ENCODE measurements around the gene MCTP1.

- TF ChIP-seq CTCF (IDR thresholded peaks at IDR 0.05) (no peak), POLR2A (IDR thresholded peaks at IDR 0.05) (no peak)
These were observed 214.4 kb downstream of the MCTP1 start for GRCh38 chr5:95070453-95070852.
